Anterior cingulate cortex (tissue), 58 donors: ENCODE results near the gene FER.
"Not testable (repeated sequence)": the region's sequence is repeated elsewhere in the genome, so short reads cannot be mapped to it uniquely, and the experiment has no call there.

Experiments
- DNase-seq, 58 donors: peaks; one replicate each; lab custom pipeline; 2025; lab: John Stamatoyannopoulos, UW

Gene FER

DNA sequence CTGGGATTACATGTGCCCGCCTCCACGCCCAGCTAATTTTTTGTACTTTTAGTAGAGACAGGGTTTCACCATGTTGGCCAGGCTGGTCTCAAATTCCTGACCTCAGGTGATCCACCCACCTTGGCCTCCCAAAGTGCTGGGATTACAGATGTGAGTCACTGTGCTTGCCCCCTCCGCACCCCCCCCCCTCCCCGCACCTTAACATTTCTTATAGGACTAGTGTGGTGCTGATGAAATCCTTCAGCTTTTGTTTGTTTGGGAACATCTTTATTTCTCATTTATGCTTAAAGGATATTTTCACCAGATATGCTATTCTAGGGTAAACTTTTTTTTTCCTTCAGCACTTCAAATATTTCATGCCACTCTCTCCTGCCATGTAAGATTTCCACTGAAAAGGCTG lies 46.7 kb downstream of the FER start:
- not testable (repeated sequence) for DNase-seq

DNA sequence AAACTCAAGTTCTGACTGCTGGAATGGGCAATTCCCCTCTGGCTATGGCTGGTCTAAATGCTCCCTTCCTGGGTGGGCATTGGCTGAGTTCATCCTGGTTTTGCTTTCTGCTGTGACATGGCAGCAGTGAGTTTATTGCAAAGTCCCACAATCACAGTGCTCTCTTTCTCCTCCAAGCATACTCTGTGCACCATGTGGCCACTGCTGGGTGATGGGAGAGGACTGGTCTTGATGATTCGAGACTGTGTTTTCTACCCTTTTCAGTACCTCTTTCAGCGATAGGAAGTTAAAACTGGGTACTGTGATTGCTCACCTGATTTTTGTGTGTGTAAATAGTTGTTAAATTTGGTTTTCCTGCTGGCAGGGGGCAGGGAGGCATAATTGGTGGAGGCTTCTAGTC lies 49.7 kb downstream of the FER start:
- no peak for DNase-seq

- DNase-seq, result no peak
Measured at GRCh38 chr5:108797986-108798385, 50.3 kb downstream of the FER start.

DNA sequence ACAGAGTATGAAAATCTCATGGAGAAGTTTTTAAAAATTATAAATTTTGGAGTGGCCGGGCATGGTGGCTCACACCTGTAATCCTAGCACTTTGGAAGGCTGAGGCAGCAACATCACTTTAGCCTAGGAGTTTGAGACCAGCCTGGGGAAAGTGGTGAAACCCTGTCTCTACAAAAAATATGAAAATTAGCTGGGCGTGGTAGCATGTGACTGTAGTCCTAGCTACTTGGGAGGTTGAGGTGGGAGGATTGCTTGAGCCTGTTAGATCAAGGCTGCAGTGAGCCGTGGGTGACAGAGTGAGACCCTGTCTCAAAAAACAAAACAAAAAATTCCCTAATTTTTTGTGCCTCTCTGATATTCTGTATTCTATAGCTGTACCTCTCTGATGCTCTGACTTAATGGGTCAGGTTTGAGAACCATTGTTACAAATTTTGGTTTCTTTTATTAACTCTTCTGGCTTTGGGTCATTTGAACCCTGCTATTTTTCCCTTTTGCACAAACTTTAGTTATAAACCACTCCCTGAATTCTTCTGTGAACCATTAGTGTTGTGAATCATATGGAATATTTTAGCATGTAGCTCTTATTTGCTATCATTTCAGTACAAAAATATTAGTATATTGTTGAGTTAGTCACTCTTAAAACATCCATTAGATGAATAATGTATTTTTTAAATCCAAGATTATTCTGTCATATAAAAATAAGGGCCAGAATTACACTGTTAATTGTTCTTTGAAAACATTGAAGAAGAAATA lies 51.0 kb downstream of the FER start:
- DNase-seq, result no peak

- no peak for DNase-seq
Measured at GRCh38 chr5:108801301-108801700, 53.6 kb downstream of the FER start.

DNA sequence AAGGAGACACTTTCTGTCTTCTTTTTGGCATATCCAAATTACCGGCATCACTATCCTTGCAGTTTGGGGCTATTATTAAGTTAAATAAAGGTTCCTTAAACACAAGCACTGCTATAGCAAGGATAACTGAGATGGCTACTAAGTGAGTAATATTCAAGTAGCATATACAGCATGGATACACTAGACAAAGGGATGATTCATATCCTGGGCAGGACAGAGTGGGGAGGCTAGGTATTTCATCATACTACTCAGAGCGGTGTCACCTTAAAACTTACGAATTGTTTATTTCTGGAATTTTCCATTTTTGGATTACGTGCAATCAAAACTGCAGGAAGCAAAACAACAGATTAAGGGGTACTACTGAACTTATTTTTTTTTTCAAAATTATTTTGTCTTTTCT lies 54.1 kb downstream of the FER start:
- no peak for DNase-seq

DNA sequence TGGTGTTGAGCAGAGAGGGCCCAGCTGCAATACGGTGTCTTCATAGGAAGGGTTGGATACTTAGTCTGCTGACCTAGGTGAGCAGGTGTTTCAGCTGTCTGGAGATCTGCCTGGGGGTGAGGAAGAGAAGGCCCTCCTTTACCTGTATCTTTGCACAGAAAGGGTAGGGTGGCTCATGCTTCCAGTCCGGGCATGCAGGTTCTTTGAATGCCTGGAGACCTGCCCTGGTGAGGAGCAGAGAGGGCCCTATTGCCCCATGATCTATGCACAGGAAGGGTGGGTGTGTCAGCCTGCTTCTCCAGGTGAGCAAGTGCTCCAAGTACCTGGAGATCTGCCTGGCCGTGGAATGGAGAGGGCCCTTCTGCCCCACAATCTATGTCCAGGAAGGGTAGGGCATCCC lies 63.0 kb downstream of the FER start:
- no peak for DNase-seq

DNA sequence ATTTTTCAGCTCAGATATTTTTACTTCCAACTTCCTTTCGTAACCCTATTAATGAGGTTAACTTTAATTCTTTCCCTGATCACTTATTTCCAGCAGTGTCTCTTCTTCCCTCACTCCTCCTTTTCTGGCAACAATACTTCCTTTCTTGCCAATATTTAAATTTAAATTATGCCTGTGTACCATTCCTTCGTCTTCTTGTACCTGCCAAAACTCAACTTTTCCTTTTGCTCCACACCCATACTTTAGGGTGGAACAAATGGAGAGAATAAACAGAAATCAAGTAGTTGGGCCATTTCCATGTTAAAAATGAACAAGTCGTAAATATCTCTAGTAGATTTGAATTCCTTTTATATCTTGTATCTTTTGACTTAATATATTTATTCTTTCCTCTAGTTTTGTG lies 66.0 kb downstream of the FER start:
- DNase-seq, result no peak

DNA sequence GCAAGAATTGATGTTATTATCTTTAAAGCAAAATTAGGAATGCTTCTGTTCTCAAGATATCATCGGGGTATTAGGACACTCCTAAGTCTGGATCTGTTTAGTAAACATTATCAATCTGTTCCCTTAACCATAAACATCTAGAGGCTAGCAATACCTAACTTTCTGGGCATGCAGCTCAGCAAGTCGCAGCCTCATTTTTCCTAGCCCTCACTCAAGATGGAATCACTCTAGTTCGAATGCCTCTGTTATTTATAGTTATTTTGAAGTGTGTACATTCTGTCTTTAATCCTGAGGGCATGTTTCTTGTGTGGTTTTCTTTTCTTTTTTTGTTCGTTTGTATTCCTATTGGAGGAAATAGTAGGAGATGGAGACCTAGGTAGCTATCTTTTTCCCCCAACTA lies 66.9 kb downstream of the FER start:
- no peak for DNase-seq

- DNase-seq, result no peak
Measured at GRCh38 chr5:108818613-108819272, 71.0 kb downstream of the FER start.

DNA sequence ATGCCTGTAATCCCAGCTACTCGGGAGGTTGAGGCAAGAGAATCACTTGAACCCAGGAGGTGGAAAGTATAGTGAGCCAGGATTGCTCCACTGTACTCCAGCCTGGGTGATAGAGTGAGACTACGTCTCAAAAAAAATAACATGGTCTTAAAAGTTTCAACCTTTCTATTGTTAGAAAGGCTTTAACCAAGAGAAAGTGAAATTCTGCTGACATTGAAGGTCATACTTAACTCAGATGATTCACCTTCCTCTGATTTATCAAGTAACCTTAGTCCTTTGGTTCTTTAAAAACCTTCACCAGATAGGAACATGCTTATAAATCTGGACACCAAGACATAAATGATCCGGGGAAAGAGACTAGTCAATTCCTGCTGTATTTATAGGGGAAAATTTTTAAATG lies 73.3 kb downstream of the FER start:
- DNase-seq, result no peak

- DNase-seq, result no peak
Measured at GRCh38 chr5:108822211-108822947, 74.7 kb downstream of the FER start.

- DNase-seq, result no peak
Measured at GRCh38 chr5:108827131-108827530, 79.4 kb downstream of the FER start.

- no peak for DNase-seq
Measured at GRCh38 chr5:108830705-108831276, 83.1 kb downstream of the FER start.

DNA sequence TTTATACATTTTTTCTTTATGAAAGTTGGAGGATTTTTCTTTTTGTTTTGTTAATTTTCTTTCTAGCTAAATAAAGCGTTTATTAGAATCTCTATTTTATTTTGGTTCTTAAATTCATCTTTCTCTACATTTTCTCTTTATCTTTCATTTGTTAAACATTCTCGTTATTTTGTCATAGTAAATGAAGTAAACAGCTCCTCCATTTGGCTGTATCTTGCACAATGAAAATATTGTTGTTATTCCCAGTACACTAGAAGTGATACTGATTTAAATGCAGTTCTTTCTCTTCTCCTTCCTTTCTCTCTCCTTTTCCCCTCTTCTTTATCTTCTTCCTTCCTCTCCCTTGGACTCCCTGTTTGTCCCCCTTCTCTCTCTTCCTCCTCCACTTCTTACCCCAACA lies 88.8 kb downstream of the FER start:
- DNase-seq, result no peak

GRCh38 chr5:108842260-108842941 lies 94.7 kb downstream of the FER start:
- DNase-seq, result not testable (repeated sequence)

- DNase-seq, result not testable (repeated sequence)
Measured at GRCh38 chr5:108851129-108851528, 103.4 kb downstream of the FER start.

GRCh38 chr5:108857905-108858304 lies 110.2 kb downstream of the FER start:
- no peak for DNase-seq

DNA sequence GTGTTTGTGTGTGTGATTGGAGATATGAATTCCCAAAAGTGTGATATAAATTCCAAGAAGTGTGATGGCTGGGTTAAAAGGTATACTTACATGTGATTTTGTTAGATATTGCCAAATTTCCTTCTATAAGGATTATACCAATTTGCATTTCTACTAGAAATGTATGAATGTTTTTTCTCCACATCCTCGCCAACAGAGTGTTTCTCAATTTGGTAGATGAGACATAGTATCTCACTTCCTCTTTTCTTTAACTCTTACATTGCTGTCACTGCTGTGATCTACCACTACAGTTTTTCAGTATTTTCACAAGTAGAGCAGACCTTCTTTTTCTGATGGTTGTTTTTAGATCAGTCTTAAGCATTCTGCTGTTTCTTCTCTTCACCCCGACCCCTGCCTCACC lies 111.3 kb downstream of the FER start:
- DNase-seq, result no peak

DNA sequence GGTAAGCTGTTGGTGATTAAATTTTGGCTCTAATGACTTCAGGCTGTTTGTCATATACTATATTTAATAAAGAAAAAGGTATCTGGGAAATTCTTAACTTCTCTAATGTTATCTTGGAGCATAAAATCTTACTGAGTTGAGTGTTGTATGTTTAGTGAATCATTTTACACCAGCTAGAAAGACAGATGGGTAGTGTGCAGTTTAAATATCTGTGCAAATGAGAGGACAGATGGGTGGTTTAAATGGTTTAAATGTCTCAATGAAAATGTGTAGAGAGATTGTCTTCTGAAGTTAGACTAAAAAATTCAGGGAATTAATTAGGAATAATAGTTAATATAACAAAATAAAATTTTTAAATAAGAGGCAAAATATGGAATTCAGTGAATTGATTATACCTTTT lies 114.5 kb downstream of the FER start:
- DNase-seq, result no peak

- DNase-seq, result not testable (repeated sequence)
Measured at GRCh38 chr5:108866097-108866496, 118.4 kb downstream of the FER start.
